ENCODE results near the gene BIN2. TPM values are rescaled to one million over a fixed set of nuclear protein-coding genes. Genes with fewer than 3 reads are reported as not detected.

BIN2 gene
- total and polyA plus RNA-seq, 2 of the 13 experiments (the other 11 are each of a cell fraction or from before 2014, with no cell fraction given): not detected

- TF ChIP-seq MYPOP (CRISPR knock-in tag; IDR thresholded peaks at IDR 0.05) (peak; percentile 84), TP53 (CRISPR knock-in tag; conservative IDR thresholded peaks at IDR 0.05) (peak; percentile 87; the same call in 1 of the 2 replicates), ISX (CRISPR knock-in tag; conservative IDR thresholded peaks at IDR 0.05) (0 out of 2 replicates have a peak, but pooled peaks have one; percentile 65), ZNF563 (CRISPR knock-in tag; IDR thresholded peaks at IDR 0.05) (peak; percentile 52; the same call in 1 of the 2 replicates), PTBP1 (IDR thresholded peaks at IDR 0.05; ENCODE audit: low read depth, low read length, poor library complexity, severe bottlenecking) (no peak), ZNF776 (CRISPR knock-in tag; IDR thresholded peaks at IDR 0.05) (peak; percentile 68; the same call in 1 of the 2 replicates), JUN (CRISPR knock-in tag; IDR thresholded peaks at IDR 0.05) (no peak), CSRNP2 (CRISPR knock-in tag; conservative IDR thresholded peaks at IDR 0.05; ENCODE audit: low read depth) (no peak), ZNF788 (CRISPR knock-in tag; IDR thresholded peaks at IDR 0.05; ENCODE audit: borderline replicate concordance) (peak; percentile 55; the same call in 1 of the 2 replicates), ZNF136 (CRISPR knock-in tag; IDR thresholded peaks at IDR 0.05; ENCODE audit: low read depth) (no peak), MTERF4 (CRISPR knock-in tag; IDR thresholded peaks at IDR 0.05) (no peak; the same call in 1 of the 2 replicates), ZFY (CRISPR knock-in tag; IDR thresholded peaks at IDR 0.05) (peak; percentile 78), U2AF1 (optimal IDR thresholded peaks at IDR 0.05; ENCODE audit: low read depth, low read length) (peak; percentile 56), MED13 (CRISPR knock-in tag; IDR thresholded peaks at IDR 0.05) (0 out of 2 replicates have a peak, but pooled peaks have one; percentile 30), HES4 (CRISPR knock-in tag; IDR thresholded peaks at IDR 0.05; ENCODE audit: borderline replicate concordance) (no peak; the same call in 1 of the 2 replicates), ZNF605 (CRISPR knock-in tag; IDR thresholded peaks at IDR 0.05) (peak; percentile 96), POLR2A (IDR thresholded peaks at IDR 0.05; ENCODE audit: insufficient read depth in 1 of 2, low read depth in 2 of 2, low read length in 2 of 2) (peak; percentile 59 to 86), ZNF576 (CRISPR knock-in tag; IDR thresholded peaks at IDR 0.05) (no peak), MXD3 (CRISPR knock-in tag; IDR thresholded peaks at IDR 0.05) (peak; percentile 78; the same call in 1 of the 2 replicates), NR1H2 (CRISPR knock-in tag; IDR thresholded peaks at IDR 0.05; ENCODE audit: borderline replicate concordance, low read depth) (no peak), ZNF773 (CRISPR knock-in tag; IDR thresholded peaks at IDR 0.05; ENCODE audit: borderline replicate concordance) (peak; percentile 56; the same call in 1 of the 2 replicates), ZNF513 (CRISPR knock-in tag; conservative IDR thresholded peaks at IDR 0.05) (0 out of 2 replicates have a peak, but pooled peaks have one; percentile 51), TEAD2 (CRISPR knock-in tag; IDR thresholded peaks at IDR 0.05) (no peak), SOX5 (CRISPR knock-in tag; IDR thresholded peaks at IDR 0.05; ENCODE audit: borderline replicate concordance) (peak; percentile 27; the same call in 1 of the 2 replicates)
Observed at GRCh38 chr12:51238510-51239334, 85.3 kb downstream of the BIN2 start, which contains the start of gene DAZAP2 (continued).

All from HepG2 (cell line).